Heart left ventricle (tissue), 16 donors: ENCODE results near the gene DGKE. TPM values are rescaled to one million over a fixed set of nuclear protein-coding genes. Genes with fewer than 3 reads are reported as not detected.
A peak's percentile ranks its signal among the peaks of the same experiment; 100 is the strongest.

Source experiments
- ATAC-seq, 4 donors: fragments of 200-7000 bp; cut with Tn5 transposase; one replicate each; pipeline ENCODE4 v1.9.1; 2020 to 2022; ENCODE audit warnings: moderate library complexity in 4 of 4, mild to moderate bottlenecking in 3 of 4, moderate number of reproducible peaks in 1 of 4
- DNase-seq, 5 donors: peaks; one replicate each; pipeline ENCODE4 v3.0.0-alpha.2; 2020
- H3K27ac ChIP-seq, 12 donors: fragments of 200-600 bp; sonication (generic) in 4 of 12; one replicate each; pipeline versions ENCODE4 v1.5.0 to v1.8.0; 2016 to 2022; ENCODE audit warnings: mild to moderate bottlenecking in 2 of 12
- H3K27me3 ChIP-seq, 9 donors: fragments of 200-600 bp; sonication (generic) in 2 of 9; one replicate each; pipeline versions ENCODE4 v1.5.1 to v1.8.0; 2016 to 2022; ENCODE audit warnings: mild to moderate bottlenecking in 3 of 9
- H3K36me3 ChIP-seq, 9 donors: fragments of 200-600 bp; sonication (generic) in 2 of 9; one replicate each; pipeline versions ENCODE4 v1.5.0 to v1.8.0; 2018 to 2022; ENCODE audit warnings: mild to moderate bottlenecking in 2 of 9
- H3K4me1 ChIP-seq, 12 donors: fragments of 200-600 bp; sonication (generic) in 4 of 12; one replicate each; pipeline versions ENCODE4 v1.5.0 to v1.8.0; 2016 to 2022; ENCODE audit warnings: mild to moderate bottlenecking in 3 of 12
- H3K4me3 ChIP-seq, 12 donors: fragments of 200-600 bp; sonication (generic) in 4 of 12; one replicate each; pipeline versions ENCODE4 v1.5.0 to v1.8.0; 2017 to 2022; ENCODE audit warnings: mild to moderate bottlenecking in 9 of 12, moderate library complexity in 4 of 12
- H3K9me3 ChIP-seq, 12 donors: fragments of 200-600 bp; sonication (generic) in 4 of 12; one replicate each; pipeline versions ENCODE4 v1.5.0 to v1.8.0; 2016 to 2022; ENCODE audit warnings: mild to moderate bottlenecking in 1 of 12
- POLR2A ChIP-seq, 2 donors: fragments of 450-650 bp; IDR thresholded peaks; one replicate each; pipeline ENCODE4 v1.6.1; 2017; ENCODE audit warnings: antibody characterized with exemption in 2 of 2, mild to moderate bottlenecking in 2 of 2, moderate library complexity in 2 of 2
- WGBS, 4 donors: extraction: QIAGEN DNeasy Blood & Tissue Kit in 2 of 4; methylation state at CpG; one replicate each; pipeline versions ENCODE4 v1.1.5 to v1.1.7; 2013 to 2018; 5-methylcytosine and 5-hydroxymethylcytosine counted together
- intact Hi-C, 10 donors: fragments of 100-400 bp; cut with DNase I; formaldehyde crosslinking; loops; one replicate each; pipeline versions ENCODE4 v1.11.1 to v1.14.2; 2022
- polyA plus RNA-seq, 2 donors: library from polyadenylated mRNA; stranded (reverse); fragments of 200-250 nt; gene quantifications; one replicate each; pipeline ENCODE4 v1.2.3, GENCODE V29; 2013
- total RNA-seq, 9 donors: library from RNA; depleted of rRNA in 2 of 9; stranded (reverse); fragments of >200 nt in 2 of 9; fragmentation: NEBNext Ultra II Directional in 3 of 9; extraction: Animal tissue kit (Norgen Biotek cat#: 25700) in 3 of 9; gene quantifications; one replicate each; pipeline versions ENCODE4 v1.1.0 to v1.2.4, GENCODE V29; 2016 to 2023
- TF ChIP-seq, protein P1 (sequence below), 12 donors: fragments of 200-600 bp; sonication (generic) in 4 of 12; IDR thresholded peaks; one replicate each; pipeline versions ENCODE4 v1.5.0 to v1.8.0; 2018 to 2022; ENCODE audit warnings: antibody characterized with exemption in 12 of 12, mild to moderate bottlenecking in 5 of 12
- donor health status: ischemic (EF 13 %, LVEDD 7.1; RV severe dilation, severe dysfunction).
- donor health status: healthy with polysubstance abuse.
- donor health status: DM: no; HTN: yes; CAD: no.
- donor health status: DM: no; HTN: no; CAD: no.
- donor health status: ischemic (EF 25% LVEDD 6.9; RV normal size, moderate dysfunction).
- donor health status: ischemic (EF 25% LVEDD 5.7; RV mildly dilated, moderate dysfunction).
- donor health status: healthy.
- donor health status: DM: yes; HTN: yes; CAD: no.
- donor health status: ischemic (EF 35%, LVEDD 5.7; RV mildly dilated, moderate dysfunction).
- donor health status: nonischemic (EF 11% LVEDD 7.7; RV severe dilation, severe dysfunction).
- donor health status: DM: yes; HTN: yes; CAD: no.
- donor health status: PGD.
- donor health status: ischemic (EF 29% LVEDD 5.4; RV normal size, mild dysfunction).
- donor health status: nonischemic (EF 23%, LVEDD 6.1; RV moderate dilation, normal function).

The DGKE gene
- total and polyA plus RNA-seq, 11 donors: 0.96 to 4.1 (median 2.8) TPM

DNA sequence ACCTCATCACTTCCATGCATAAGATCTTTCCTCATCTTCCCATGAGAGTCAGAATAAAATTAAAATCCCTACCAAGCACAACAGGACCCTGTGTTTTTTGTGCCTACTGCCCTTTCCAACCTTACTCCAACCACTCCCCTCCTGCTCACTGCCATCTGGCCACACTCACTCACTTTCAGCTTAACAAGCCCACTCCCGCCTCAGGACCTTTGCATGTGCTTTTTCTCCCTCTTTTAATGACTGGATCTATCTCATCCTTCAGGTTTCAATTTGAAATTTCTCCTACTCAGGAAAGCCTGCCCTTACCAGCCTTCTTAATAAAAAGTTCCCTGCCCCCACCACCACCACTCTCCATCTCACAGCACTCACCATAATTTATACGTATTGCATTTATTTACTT is 14.9 kb upstream of the DGKE start:
- no peaks in the 10 kb centered on the region for H3K27me3 ChIP-seq
- peaks cover 0 to 4% (median 0%) of the 10 kb centered on the region in 9 donors for H3K36me3 ChIP-seq
- ATAC-seq (no peak), DNase-seq (no peak)
- no peak overlapping the region for H3K4me3 ChIP-seq
- H3K4me1 ChIP-seq: peaks cover 0 to 25% (median 7%) of the 10 kb centered on the region in 12 donors
- intact Hi-C loops: loop anchor here in 8 of 10 donors (1.0 to 2.0 kb wide), 3 partner anchors 120 to 122 kb away; no protein-coding TSS in a partner anchor
- H3K27ac ChIP-seq: no peak overlapping the region
- no peak for TF ChIP-seq POLR2A (IDR thresholded peaks at IDR 0.05)
- TF ChIP-seq, protein P1, sequence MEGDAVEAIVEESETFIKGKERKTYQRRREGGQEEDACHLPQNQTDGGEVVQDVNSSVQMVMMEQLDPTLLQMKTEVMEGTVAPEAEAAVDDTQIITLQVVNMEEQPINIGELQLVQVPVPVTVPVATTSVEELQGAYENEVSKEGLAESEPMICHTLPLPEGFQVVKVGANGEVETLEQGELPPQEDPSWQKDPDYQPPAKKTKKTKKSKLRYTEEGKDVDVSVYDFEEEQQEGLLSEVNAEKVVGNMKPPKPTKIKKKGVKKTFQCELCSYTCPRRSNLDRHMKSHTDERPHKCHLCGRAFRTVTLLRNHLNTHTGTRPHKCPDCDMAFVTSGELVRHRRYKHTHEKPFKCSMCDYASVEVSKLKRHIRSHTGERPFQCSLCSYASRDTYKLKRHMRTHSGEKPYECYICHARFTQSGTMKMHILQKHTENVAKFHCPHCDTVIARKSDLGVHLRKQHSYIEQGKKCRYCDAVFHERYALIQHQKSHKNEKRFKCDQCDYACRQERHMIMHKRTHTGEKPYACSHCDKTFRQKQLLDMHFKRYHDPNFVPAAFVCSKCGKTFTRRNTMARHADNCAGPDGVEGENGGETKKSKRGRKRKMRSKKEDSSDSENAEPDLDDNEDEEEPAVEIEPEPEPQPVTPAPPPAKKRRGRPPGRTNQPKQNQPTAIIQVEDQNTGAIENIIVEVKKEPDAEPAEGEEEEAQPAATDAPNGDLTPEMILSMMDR (IDR thresholded peaks at IDR 0.05): no peak
- H3K9me3 ChIP-seq: no peaks in the 10 kb centered on the region
- WGBS, 4 donors: 91 to 95% (median 93%) methylated on average over 2 of the region's 2 CpGs

DNA sequence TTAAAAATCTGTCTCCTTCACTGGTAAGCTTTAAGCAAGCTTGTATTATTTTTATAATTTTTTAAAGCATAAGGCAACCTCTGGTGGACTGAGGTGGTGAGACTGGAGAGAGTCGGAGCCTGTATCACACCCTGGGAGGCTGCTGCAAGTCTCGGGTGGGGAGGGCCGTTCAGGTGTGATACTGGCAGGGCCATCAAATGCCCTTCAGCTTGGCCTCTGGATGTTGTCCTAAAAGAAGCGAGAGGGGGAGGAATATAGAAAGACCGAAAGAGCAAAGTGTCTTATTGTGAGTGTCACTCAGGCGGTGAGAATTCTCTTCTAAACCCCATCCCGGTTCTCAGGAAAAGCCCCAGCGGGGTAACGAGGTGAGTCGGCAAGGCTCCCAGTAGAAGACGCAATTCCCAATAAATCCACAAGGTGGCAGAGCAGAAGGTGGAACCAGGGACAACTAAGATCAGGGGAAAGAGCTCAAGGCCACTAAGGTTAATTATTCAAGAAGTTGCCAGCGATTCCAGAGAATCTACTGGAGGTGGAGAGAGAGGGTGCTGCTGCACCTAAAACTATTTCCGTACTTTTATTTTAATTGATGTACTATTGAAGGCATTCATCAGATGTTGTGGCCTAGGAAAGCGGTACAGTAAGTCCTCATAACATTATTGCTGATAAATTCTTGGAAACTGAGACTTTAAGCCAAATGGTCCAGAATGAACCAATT is 14.4 kb upstream of the DGKE start:
- 18 to 25% (median 20%) methylated on average over 14 of the region's 14 CpGs for WGBS, 4 donors
- Histone ChIP-seq H3K9me3 (no peaks in the 10 kb centered on the region), H3K4me3 (no peak overlapping the region), H3K4me1 (peaks cover 0 to 25% (median 7%) of the 10 kb centered on the region in 12 donors), H3K27me3 (no peaks in the 10 kb centered on the region), H3K36me3 (peaks cover 0 to 4% (median 0%) of the 10 kb centered on the region in 9 donors), H3K27ac (no peak overlapping the region)
- TF ChIP-seq, protein P1 (IDR thresholded peaks at IDR 0.05): peak; percentile 81 to 93 (median 86)
- TF ChIP-seq POLR2A (IDR thresholded peaks at IDR 0.05): no peak
- peak in 4 of 5 donors; percentile 34 to 60 (median 48) for DNase-seq
- intact Hi-C loops: loop anchor here (1.0 to 5.0 kb wide), 5 partner anchors 117 to 121 kb away; no protein-coding TSS in a partner anchor
- peak; percentile 49 to 85 (median 74) for ATAC-seq

DNA sequence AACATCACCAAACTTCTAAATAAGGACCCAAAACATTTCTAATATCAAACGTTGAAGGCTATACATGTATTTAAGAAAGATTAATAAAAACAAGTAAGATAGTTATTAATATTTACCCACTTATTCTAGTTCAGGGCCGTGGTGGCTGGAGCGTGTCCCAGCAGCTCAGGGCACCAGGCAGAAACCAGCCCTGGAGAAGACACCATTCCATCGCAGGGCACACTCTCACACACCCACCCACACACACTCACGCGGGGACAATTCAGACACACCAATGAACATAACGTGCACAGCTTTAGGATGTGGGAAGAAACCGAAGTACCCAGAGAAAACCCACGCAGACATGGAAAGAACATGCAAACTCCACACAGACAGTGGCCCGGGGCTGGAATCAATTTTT is 13.7 kb upstream of the DGKE start:
- Histone ChIP-seq H3K27ac (no peak overlapping the region), H3K4me3 (no peak overlapping the region), H3K36me3 (peaks cover 0 to 4% (median 0%) of the 10 kb centered on the region in 9 donors), H3K9me3 (no peaks in the 10 kb centered on the region), H3K27me3 (no peaks in the 10 kb centered on the region), H3K4me1 (peaks cover 0 to 25% (median 7%) of the 10 kb centered on the region in 12 donors)
- intact Hi-C loops: loop anchor here in 2 of 10 donors (2.0 to 5.0 kb wide), 2 partner anchors 117 kb away; no protein-coding TSS in a partner anchor
- ATAC-seq (no peak), DNase-seq (no peak)
- 81 to 84% (median 82%) methylated on average over 10 of the region's 10 CpGs for WGBS, 4 donors
- TF ChIP-seq, protein P1 (IDR thresholded peaks at IDR 0.05): no peak
- no peak for TF ChIP-seq POLR2A (IDR thresholded peaks at IDR 0.05)

DNA sequence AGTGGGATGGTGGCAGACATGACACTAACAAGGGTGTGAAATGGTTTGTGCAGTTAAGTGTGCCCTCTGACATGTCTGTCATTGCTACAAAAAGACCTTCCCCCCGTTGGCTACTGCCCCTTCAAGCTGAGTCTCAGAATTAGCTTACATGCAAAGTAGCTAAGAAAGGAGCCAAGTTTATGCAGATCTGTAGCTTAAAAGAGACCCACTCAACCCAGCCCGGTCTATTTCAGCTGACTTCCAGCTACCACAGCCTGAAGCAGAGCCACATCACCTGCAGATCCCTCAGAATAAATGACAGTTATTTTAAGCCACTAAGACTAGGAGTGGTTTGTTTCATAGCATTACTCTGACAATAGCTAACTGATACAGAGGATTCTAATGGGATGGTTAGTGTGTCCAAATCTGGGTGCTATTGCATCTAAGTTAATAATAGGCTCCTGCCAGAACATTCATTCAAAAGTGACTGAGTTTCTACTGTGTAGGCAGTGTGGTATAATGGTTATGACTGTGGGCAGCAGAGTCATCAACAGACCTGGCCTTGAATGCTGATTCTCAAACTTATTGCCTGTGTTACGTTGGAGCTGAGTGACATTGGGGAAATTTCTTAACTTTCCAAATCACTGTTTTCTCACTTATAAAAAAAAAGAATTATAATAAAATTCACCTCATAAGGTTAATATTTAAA is 12.0 kb upstream of the DGKE start:
- intact Hi-C loops: loop anchor here in 2 of 10 donors (2.0 to 5.0 kb wide), 2 partner anchors 115 kb away; no protein-coding TSS in a partner anchor

More for the DNA sequence above, 12.0 kb upstream of the DGKE start:
- peaks cover 0 to 4% (median 0%) of the 10 kb centered on the region in 9 donors for H3K36me3 ChIP-seq
- WGBS, 4 donors: 82 to 95% (median 84%) methylated on average over 3 of the region's 3 CpGs
- no peaks in the 10 kb centered on the region for H3K27me3 ChIP-seq
- H3K4me3 ChIP-seq: no peak overlapping the region
- no peak for ATAC-seq
- peaks cover 0 to 25% (median 7%) of the 10 kb centered on the region in 12 donors for H3K4me1 ChIP-seq
- no peak for TF ChIP-seq POLR2A (IDR thresholded peaks at IDR 0.05)
- TF ChIP-seq, protein P1 (IDR thresholded peaks at IDR 0.05): no peak
- H3K27ac ChIP-seq: peak overlapping the region in 8 of 12 donors; percentile 2 to 53 (median 18)
- DNase-seq: no peak
- H3K9me3 ChIP-seq: no peaks in the 10 kb centered on the region
